ENCODE measurements around the gene CNOT9.

- TF ChIP-seq PTBP1 (IDR thresholded peaks at IDR 0.05; ENCODE audit: low read depth, low read length, poor library complexity, severe bottlenecking) (no peak), ZNF878 (CRISPR knock-in tag; IDR thresholded peaks at IDR 0.05) (no peak), ZBTB46 (CRISPR knock-in tag; IDR thresholded peaks at IDR 0.05; ENCODE audit: borderline replicate concordance) (no peak), MZF1 (CRISPR knock-in tag; IDR thresholded peaks at IDR 0.05; ENCODE audit: borderline replicate concordance) (no peak), ZNF274 (CRISPR knock-in tag; IDR thresholded peaks at IDR 0.05) (no peak), CTCF (CRISPR knock-in tag; IDR thresholded peaks at IDR 0.05) (no peak)
Measured at GRCh38 chr2:218605432-218605831, 36.8 kb downstream of the CNOT9 start.

Data from HepG2 (cell line).